Spinal cord (tissue), 10 donors: Measurements from ENCODE around the gene MTCH1. TPM values are rescaled to one million over a fixed set of nuclear protein-coding genes. Genes with fewer than 3 reads are reported as not detected.

Experiments used
- DNase-seq, 6 donors: peaks; one replicate each; pipeline versions ENCODE4 v3.0.0 to v3.0.0-alpha.2; 2013 to 2015; ENCODE audit warnings: low spot score in 6 of 6, low read depth in 4 of 6
- H3K27ac ChIP-seq: one replicate; pipeline ENCODE4 v1.5.1; 2013; ENCODE audit warnings: low read depth, low read length, control low read depth
- H3K27me3 ChIP-seq: one replicate; pipeline ENCODE4 v1.6.1; 2013; ENCODE audit warnings: low read length; ENCODE audit not compliant: control insufficient read depth, insufficient read depth
- H3K36me3 ChIP-seq: one replicate; pipeline ENCODE4 v1.6.1; 2013; ENCODE audit warnings: low read length; ENCODE audit not compliant: control insufficient read depth, insufficient read depth
- H3K4me1 ChIP-seq: one replicate; pipeline ENCODE4 v1.6.1; 2013; ENCODE audit warnings: low read length; ENCODE audit not compliant: control insufficient read depth, insufficient read depth
- H3K4me3 ChIP-seq: one replicate; pipeline ENCODE4 v1.5.1; 2013; ENCODE audit warnings: low read depth, low read length, control low read depth
- H3K9me3 ChIP-seq: one replicate; pipeline ENCODE4 v1.6.1; 2013; ENCODE audit warnings: low read length; ENCODE audit not compliant: control insufficient read depth, insufficient read depth
- WGBS: methylation state at CpG from one replicate; pipeline ENCODE4 v1.1.5; 2013; ENCODE audit warnings: missing lambda C conversion rate; ENCODE audit not compliant: insufficient coverage; 5-methylcytosine and 5-hydroxymethylcytosine counted together
- polyA plus RNA-seq, 2 donors: library from polyadenylated mRNA; unstranded; fragments of 120-200 nt; gene quantifications; one replicate each; pipeline ENCODE4 v1.2.1, GENCODE V29; 2013; ENCODE audit not compliant: insufficient read length in 2 of 2
- total RNA-seq, 2 donors: library from RNA; depleted of rRNA in 1 of 2; stranded (reverse); fragments of 120-200 nt in 1 of 2; fragments of >200 nt in 1 of 2; gene quantifications; one replicate each; pipeline versions ENCODE4 v1.2.3 to v1.2.4, GENCODE V29; 2013 to 2014
- donor health status: healthy.

The MTCH1 gene
- total and polyA plus RNA-seq, 4 donors, result 195 to 299 (median 248) TPM

DNA sequence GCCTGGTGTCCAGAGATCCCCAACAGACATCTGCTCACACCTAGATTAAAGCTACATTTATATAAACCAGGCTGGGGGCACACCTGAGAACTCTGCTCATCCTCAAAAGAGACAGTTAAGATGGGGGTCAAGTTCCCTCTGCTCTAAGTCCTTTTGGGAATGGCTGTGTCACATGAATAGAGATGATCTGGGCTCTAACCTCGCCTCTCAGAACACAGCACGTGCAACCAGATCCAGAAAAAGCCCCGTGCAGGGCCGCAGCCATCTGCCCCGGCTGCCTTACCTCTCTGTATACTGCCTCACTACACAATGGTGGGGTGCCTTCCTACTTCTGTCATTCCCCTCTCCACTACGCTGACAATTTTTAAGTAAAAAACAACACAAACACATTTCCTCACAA lies 5.9 kb downstream of the MTCH1 start:
- H3K9me3 ChIP-seq, result no peaks in the 10 kb centered on the region
- H3K4me3 ChIP-seq, result no peak overlapping the region
- H3K36me3 ChIP-seq, result peaks cover 50% of the 10 kb centered on the region
- 54% methylated on average over 6 of the region's 6 CpGs for WGBS
- peaks cover 31% of the 10 kb centered on the region for H3K4me1 ChIP-seq
- H3K27me3 ChIP-seq, result no peaks in the 10 kb centered on the region
- no peak overlapping the region for H3K27ac ChIP-seq
- DNase-seq, result no peak

DNA sequence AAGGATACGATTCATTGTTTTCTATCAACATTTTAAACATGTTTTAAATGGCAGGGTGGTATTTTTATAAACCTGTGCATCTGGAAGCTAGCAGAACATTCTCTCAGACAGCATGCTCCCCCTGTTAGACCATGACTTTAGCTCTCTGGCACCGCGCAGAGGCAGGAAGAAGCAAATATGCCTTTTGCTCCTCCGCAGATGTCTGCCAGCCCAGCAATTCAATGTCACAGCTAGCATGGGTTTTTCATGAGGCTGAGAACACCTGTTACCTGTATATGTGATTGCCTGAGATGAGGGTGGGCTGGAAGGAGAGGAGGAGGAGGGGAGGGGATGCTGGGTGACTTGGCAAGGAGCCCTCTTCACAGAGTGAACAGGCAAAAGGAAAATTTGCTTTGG lies 6.7 kb downstream of the MTCH1 start:
- H3K27me3 ChIP-seq, result no peaks in the 10 kb centered on the region
- no peak overlapping the region for H3K27ac ChIP-seq
- peak in 3 of 6 donors; percentile 36 to 84 (median 80) for DNase-seq
- peaks cover 58% of the 10 kb centered on the region for H3K36me3 ChIP-seq
- no peak overlapping the region for H3K4me3 ChIP-seq
- no peaks in the 10 kb centered on the region for H3K9me3 ChIP-seq
- peaks cover 24% of the 10 kb centered on the region for H3K4me1 ChIP-seq
- WGBS, result 14% methylated on average over 3 of the region's 4 CpGs

DNA sequence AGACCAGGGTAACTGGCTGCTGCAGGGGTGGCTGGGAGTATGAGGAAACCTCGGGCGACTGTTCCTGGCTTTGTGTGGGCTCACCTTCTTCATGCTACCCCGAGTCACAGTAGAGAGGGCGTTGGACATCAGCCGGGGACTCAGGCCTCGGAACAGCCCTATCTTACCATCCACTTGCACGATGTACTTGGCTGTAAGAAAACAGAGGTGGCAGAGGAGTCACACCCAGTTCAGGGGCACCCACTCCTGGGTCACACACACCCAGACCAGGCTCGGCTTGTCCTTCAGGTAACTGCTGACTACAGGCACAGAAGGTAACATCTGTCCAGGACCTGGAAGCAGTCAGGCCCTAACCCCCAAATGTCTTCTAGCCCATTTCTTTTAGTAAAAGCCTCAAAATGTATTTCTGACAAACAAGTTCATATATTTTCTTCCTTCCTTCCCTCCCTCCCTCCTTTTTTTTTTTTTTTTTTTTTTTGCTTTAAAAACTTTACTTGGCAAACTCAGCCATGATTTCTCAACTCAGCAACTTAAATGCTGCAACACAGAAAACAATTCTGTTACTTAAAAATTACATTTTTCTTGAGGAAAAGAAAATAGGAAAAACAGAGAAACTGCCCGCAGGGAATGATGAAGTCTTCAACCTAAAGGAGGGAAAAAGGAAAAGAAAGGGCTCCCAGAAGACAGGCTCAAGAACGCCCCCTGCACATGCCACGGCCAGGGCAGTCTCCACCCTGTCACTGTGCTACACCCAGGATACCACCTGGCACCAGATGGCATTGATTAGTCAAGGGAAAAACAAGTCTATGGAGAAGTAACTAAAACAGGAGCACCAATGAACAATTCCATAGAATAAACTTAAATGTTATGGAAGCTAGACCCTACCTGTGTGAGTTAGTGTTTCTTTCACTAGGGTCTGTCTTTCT lies 7.3 kb downstream of the MTCH1 start:
- no peak for DNase-seq
- Histone ChIP-seq H3K4me3 (no peak overlapping the region), H3K9me3 (no peaks in the 10 kb centered on the region), H3K27ac (no peak overlapping the region), H3K27me3 (no peaks in the 10 kb centered on the region), H3K4me1 (peaks cover 24% of the 10 kb centered on the region), H3K36me3 (peaks cover 65% of the 10 kb centered on the region)
- 98% methylated on average over 7 of the region's 11 CpGs for whole genome bisulfite sequencing

DNA sequence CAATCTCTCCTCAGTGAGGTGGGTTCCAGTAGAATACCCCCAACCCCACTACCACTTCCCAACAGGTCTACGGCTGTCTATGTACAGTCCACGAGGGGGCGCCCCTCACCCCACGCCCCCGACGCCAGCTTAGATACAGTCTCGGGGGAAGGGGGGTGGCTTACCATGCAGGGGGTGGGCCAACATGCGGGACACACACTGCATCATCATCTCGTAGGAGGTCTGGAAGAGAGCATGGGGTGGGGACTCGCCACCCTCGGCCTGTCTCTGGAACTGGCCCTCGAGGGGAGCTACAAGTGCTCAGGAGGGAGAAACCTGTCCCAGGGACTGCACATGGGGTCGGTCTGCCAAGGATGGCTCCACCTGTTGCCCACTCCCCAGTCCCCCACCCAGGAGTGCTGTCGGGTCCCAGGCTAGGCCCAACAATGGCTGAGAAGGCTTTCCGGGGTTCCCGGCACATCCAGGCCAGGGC lies 8.5 kb downstream of the MTCH1 start:
- H3K9me3 ChIP-seq, result no peaks in the 10 kb centered on the region
- no peak overlapping the region for H3K4me3 ChIP-seq
- 69% methylated on average over 14 of the region's 16 CpGs for WGBS
- no peaks in the 10 kb centered on the region for H3K27me3 ChIP-seq
- no peak overlapping the region for H3K27ac ChIP-seq
- DNase-seq, result no peak
- H3K36me3 ChIP-seq, result peaks cover 72% of the 10 kb centered on the region
- H3K4me1 ChIP-seq, result peaks cover 21% of the 10 kb centered on the region

DNA sequence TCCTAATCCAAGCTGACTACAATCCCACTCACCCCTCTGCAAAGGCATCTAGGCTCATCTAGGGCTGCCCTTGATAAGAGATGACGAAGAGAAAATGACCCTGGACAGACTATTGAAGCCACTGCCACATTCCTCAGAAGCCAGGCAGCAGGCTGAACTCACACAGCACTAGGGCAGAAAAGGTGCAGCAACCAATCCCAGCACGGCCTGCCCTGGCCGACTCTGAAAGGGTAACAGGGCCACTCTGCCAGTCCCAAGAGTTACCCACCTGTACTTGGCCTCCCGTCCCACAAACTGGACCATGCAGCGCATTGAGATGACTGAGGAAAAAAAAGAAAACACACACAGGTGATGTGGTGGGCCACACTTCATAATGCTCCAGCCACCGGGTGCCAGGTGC lies 9.1 kb downstream of the MTCH1 start:
- 98% methylated on average over 5 of the region's 6 CpGs for WGBS
- Histone ChIP-seq H3K27ac (no peak overlapping the region), H3K9me3 (no peaks in the 10 kb centered on the region), H3K4me3 (no peak overlapping the region), H3K4me1 (peaks cover 21% of the 10 kb centered on the region), H3K36me3 (peaks cover 77% of the 10 kb centered on the region), H3K27me3 (no peaks in the 10 kb centered on the region)
- no peak for DNase-seq

DNA sequence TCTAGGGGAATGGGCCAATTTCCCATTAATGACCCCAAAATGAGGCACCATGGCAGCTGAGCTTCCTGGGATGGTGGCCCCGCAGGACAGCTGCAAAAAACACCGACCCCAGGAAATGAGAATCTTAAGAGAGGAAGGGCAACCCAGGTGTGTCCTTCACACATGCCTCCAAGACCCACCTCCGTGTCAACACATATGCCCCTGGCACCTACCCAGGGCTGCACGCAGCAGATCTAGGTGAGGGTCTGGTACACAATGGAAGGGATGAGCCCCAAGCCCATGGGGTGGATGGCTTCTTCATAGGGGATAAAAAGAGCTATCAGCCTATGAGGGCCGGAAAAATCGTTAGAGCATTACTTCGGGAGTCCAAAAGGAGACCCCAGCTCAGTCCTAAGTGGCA lies 9.5 kb downstream of the MTCH1 start:
- H3K27ac ChIP-seq, result no peak overlapping the region
- no peaks in the 10 kb centered on the region for H3K27me3 ChIP-seq
- H3K9me3 ChIP-seq, result no peaks in the 10 kb centered on the region
- H3K4me1 ChIP-seq, result peaks cover 21% of the 10 kb centered on the region
- H3K4me3 ChIP-seq, result no peak overlapping the region
- peaks cover 80% of the 10 kb centered on the region for H3K36me3 ChIP-seq
- 95% methylated on average over 3 of the region's 7 CpGs for WGBS
- no peak for DNase-seq

DNA sequence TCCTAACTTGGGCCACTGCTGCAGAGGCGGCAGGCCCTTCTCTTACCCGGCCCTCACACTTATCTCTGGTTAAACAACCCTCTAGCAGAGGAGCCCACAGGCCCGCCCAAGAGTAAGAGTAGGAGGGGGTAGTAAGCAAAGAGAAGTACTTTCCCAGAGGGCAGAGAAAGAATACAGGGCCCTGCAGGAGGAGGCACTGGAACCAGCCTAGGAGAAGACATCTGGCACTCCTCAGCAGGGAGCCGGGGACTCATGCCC lies 10.1 kb downstream of the MTCH1 start:
- H3K36me3 ChIP-seq, result peaks cover 82% of the 10 kb centered on the region
- H3K9me3 ChIP-seq, result no peaks in the 10 kb centered on the region
- no peak overlapping the region for H3K4me3 ChIP-seq
- WGBS, result 88% methylated on average over 1 of the region's 4 CpGs
- H3K4me1 ChIP-seq, result peaks cover 15% of the 10 kb centered on the region
- H3K27me3 ChIP-seq, result no peaks in the 10 kb centered on the region
- DNase-seq, result no peak
- H3K27ac ChIP-seq, result no peak overlapping the region

DNA sequence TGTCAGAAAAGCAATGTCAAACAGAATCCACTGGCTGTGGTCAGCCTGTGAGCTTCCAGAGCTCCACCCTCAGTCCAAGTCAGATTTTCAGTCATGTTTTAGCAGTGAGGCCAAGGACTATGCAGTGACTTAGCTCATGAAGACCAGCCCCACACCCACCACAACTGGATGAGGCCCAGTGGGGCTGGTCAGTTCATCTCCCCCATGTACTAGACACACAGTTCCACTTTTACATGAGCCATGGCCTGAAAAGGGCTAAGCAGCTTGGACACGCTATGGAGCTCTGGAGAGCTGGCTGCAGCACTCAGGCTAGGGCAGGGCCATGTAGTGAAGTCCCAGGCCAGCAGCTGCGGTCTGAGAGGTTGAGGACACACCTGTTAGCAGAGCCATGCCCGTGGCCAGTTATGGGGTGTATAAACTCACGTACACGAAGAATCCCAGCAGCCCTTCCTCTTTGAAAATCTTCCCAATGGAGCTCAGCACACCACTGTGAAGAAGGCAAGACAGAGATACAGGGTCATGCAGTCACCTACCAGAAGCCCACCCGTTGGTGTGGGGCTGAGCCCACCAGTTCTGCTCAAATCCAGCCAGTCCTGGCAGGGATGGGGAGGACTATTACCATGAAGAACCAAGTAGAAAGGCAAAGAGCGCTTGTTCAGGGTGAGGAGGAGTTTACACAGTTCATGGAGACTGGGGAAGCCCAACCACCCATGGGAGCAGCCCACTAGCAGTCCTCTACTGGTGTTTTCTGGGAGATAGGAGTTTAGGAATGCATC lies 10.6 kb downstream of the MTCH1 start:
- no peak overlapping the region for H3K4me3 ChIP-seq
- no peaks in the 10 kb centered on the region for H3K27me3 ChIP-seq
- WGBS, result 93% methylated on average over 7 of the region's 7 CpGs
- no peaks in the 10 kb centered on the region for H3K9me3 ChIP-seq
- peaks cover 10% of the 10 kb centered on the region for H3K4me1 ChIP-seq
- no peak for DNase-seq
- no peak overlapping the region for H3K27ac ChIP-seq
- peaks cover 84% of the 10 kb centered on the region for H3K36me3 ChIP-seq

DNA sequence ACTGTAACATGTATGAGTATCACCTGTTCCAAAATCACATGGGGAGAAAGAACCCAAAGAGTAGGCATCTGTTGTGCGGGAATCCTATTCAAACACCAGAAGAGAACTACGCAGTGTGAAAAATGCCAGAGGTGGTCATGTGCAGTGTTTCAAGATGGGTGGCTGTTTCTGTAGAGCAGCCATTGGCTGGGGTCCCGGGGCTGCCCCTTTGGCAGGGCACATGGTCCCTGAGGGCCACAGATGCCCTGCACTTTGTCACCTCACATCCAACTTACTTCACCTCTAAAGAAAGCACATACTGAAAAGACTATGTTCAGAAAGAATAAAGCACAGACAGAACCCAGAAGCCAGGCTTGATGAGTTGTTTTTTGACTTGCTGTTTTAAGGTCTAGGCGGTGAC lies 12.3 kb downstream of the MTCH1 start:
- no peaks in the 10 kb centered on the region for H3K27me3 ChIP-seq
- DNase-seq, result no peak
- peaks cover 98% of the 10 kb centered on the region for H3K36me3 ChIP-seq
- H3K9me3 ChIP-seq, result no peaks in the 10 kb centered on the region
- no peaks in the 10 kb centered on the region for H3K4me1 ChIP-seq
- no peak overlapping the region for H3K27ac ChIP-seq
- H3K4me3 ChIP-seq, result no peak overlapping the region
- WGBS, result 93% methylated on average over 2 of the region's 4 CpGs
